Thymus (tissue), 14 donors: ENCODE results near the gene ISG20L2. TPM values are rescaled to one million over a fixed set of nuclear protein-coding genes. Genes with fewer than 3 reads are reported as not detected.
A peak's percentile ranks its signal among the peaks of the same experiment; 100 is the strongest.

Source experiments
- DNase-seq, 9 donors: peaks; one replicate each; pipeline ENCODE4 v3.0.0-alpha.2; 2013; ENCODE audit warnings: low spot score in 9 of 9, low read depth in 6 of 9, missing footprints in 1 of 9
- H3K27ac ChIP-seq, 2 donors: one replicate each; pipeline ENCODE4 v1.5.1; 2013; ENCODE audit warnings: control low read depth in 1 of 2, low read depth in 1 of 2, low read length in 1 of 2, mild to moderate bottlenecking in 1 of 2, moderate library complexity in 1 of 2
- H3K27me3 ChIP-seq, 2 donors: one replicate each; pipeline ENCODE4 v1.5.1; 2013; ENCODE audit warnings: low read length in 1 of 2; ENCODE audit not compliant: control insufficient read depth in 2 of 2, insufficient read depth in 1 of 2
- H3K36me3 ChIP-seq, 2 donors: one replicate each; pipeline ENCODE4 v1.5.1; 2013; ENCODE audit warnings: low read length in 1 of 2, mild to moderate bottlenecking in 1 of 2, moderate library complexity in 1 of 2; ENCODE audit not compliant: control insufficient read depth in 2 of 2, insufficient read depth in 2 of 2
- H3K4me1 ChIP-seq, 2 donors: one replicate each; pipeline ENCODE4 v1.5.1; 2013; ENCODE audit warnings: low read length in 2 of 2; ENCODE audit not compliant: control insufficient read depth in 2 of 2, insufficient read depth in 2 of 2
- H3K4me3 ChIP-seq, 2 donors: one replicate each; pipeline ENCODE4 v1.5.1; 2013; ENCODE audit warnings: low read length in 2 of 2, control low read depth in 1 of 2, mild to moderate bottlenecking in 1 of 2
- H3K9me3 ChIP-seq, 2 donors: one replicate each; pipeline ENCODE4 v1.5.1; 2013; ENCODE audit warnings: low read length in 1 of 2, mild to moderate bottlenecking in 1 of 2; ENCODE audit not compliant: control insufficient read depth in 2 of 2, insufficient read depth in 1 of 2
- WGBS: extraction: QIAGEN DNeasy Blood & Tissue Kit; methylation state at CpG from one replicate; pipeline ENCODE4 v1.1.7; 2013; 5-methylcytosine and 5-hydroxymethylcytosine counted together
- long read RNA-seq, 10 donors: transcript quantifications; one replicate each; lab custom pipeline, GENCODE V29; 2026
- polyA plus RNA-seq: library from polyadenylated mRNA; stranded (reverse); fragments of 200-250 nt; gene quantifications from one replicate; pipeline ENCODE4 v1.2.3, GENCODE V29; 2013
- total RNA-seq: library from RNA; stranded (reverse); fragments of 120-200 nt; gene quantifications from one replicate; pipeline ENCODE4 v1.2.4, GENCODE V29; 2013
- donor health status: healthy.

ISG20L2 gene, protein sequence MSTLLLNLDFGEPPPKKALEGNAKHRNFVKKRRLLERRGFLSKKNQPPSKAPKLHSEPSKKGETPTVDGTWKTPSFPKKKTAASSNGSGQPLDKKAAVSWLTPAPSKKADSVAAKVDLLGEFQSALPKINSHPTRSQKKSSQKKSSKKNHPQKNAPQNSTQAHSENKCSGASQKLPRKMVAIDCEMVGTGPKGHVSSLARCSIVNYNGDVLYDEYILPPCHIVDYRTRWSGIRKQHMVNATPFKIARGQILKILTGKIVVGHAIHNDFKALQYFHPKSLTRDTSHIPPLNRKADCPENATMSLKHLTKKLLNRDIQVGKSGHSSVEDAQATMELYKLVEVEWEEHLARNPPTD
- total RNA-seq (14.1 TPM), polyA plus RNA-seq (12.0 TPM)
- long read RNA-seq, donor 1, partial matches to known transcripts: 0 of 2 reads
- long read RNA-seq, donor 1, other reads (novel, unspliced or antisense): 0 of 2 reads
- long read RNA-seq, donor 2, transcript ISG20L2-201 (3 exons, 3,303 nt): major isoform, 12 of 37 reads
- long read RNA-seq, donor 2, transcript ISG20L2-202 (4 exons, 2,310 nt): minor isoform, 6 of 37 reads
- long read RNA-seq, donor 2, partial matches to known transcripts: 15 of 37 reads
- long read RNA-seq, donor 2, other reads (novel, unspliced or antisense): 0 of 37 reads
- long read RNA-seq, donor 3, transcript ISG20L2-201 (3 exons, 3,303 nt): major isoform, 23 of 32 reads
- long read RNA-seq, donor 3, partial matches to known transcripts: 5 of 32 reads
- long read RNA-seq, donor 3, other reads (novel, unspliced or antisense): 0 of 32 reads
- long read RNA-seq, donor 4, partial matches to known transcripts: 7 of 14 reads
- long read RNA-seq, donor 4, other reads (novel, unspliced or antisense): 0 of 14 reads
- long read RNA-seq, donor 5, transcript ISG20L2-201 (3 exons, 3,303 nt): major isoform, 6 of 26 reads
- long read RNA-seq, donor 5, partial matches to known transcripts: 15 of 26 reads
- long read RNA-seq, donor 5, other reads (novel, unspliced or antisense): 0 of 26 reads
- long read RNA-seq, donor 6, transcript ISG20L2-201 (3 exons, 3,303 nt): major isoform, 7 of 12 reads
- long read RNA-seq, donor 6, transcript ISG20L2-202 (4 exons, 2,310 nt): minor isoform, 5 of 12 reads
- long read RNA-seq, donor 6, partial matches to known transcripts: 0 of 12 reads
- long read RNA-seq, donor 6, other reads (novel, unspliced or antisense): 0 of 12 reads
- long read RNA-seq, donor 7, transcript ISG20L2-201 (3 exons, 3,303 nt): major isoform, 10 of 14 reads
- long read RNA-seq, donor 7, partial matches to known transcripts: 0 of 14 reads
- long read RNA-seq, donor 7, other reads (novel, unspliced or antisense): 0 of 14 reads
- long read RNA-seq, donor 8, partial matches to known transcripts: 0 of 5 reads
- long read RNA-seq, donor 8, other reads (novel, unspliced or antisense): 0 of 5 reads
- long read RNA-seq, donor 9, transcript ISG20L2-201 (3 exons, 3,303 nt): major isoform, 6 of 8 reads
- long read RNA-seq, donor 9, partial matches to known transcripts: 0 of 8 reads
- long read RNA-seq, donor 9, other reads (novel, unspliced or antisense): 0 of 8 reads
- long read RNA-seq, donor 10, transcript ISG20L2-201 (3 exons, 3,303 nt): major isoform, 7 of 11 reads
- long read RNA-seq, donor 10, partial matches to known transcripts: 0 of 11 reads
- long read RNA-seq, donor 10, other reads (novel, unspliced or antisense): 0 of 11 reads

DNA sequence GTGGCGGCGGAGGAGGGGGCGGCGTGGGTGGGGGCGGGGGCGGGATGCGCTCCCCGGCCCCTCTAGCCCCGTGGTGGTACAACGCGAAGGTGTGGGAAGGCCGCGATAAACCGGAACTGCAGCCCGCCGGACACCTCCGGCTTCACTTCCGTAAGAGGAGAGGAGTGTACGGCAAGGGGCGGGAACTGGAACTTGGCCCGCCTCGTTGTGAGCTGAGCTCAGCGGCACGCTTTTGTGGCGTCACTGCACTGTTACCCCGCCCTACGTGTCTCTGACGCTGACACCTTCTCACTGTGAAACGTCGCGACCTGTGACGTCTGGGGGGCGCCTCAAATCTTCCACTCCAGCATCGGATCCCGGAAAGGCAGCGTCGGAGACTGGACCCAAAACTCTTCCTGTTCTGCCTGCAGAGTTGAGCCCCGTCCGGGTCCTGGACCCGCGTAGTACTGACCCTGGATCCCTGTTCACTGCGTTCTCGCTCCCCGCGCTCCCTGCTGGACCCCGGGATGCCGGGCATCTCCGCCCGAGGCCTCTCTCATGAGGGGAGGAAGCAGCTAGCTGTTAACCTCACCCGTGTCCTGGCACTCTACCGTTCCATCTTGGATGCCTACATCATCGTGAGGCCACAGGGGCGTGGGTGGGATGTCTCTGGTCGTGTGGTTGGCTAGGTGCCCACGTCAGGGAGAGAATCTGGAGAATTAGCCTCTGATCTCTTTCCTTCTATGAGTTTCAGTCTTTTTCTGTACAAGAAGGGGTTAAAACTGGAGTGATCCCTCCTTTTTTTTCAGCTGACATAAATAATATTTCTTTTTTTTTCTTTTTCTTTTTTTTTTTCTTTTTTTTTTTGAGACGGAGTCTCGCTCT lies at the start of gene ISG20L2:
ISG20L2 (minus strand) TSS at position 168 of the 864 bp plus-strand sequence. CDS start 1,114 bp downstream, outside the sequence.
- DNase-seq: peak; percentile 77 to 96 (median 88)
- WGBS: 4% methylated on average over 57 of the region's 57 CpGs
- H3K36me3 ChIP-seq: peaks cover 18 to 26% of the 10 kb centered on the region in 2 donors
- H3K4me3 ChIP-seq: peak within 1 kb of the TSS; percentile 76 to 99
- H3K9me3 ChIP-seq: no peaks in the 10 kb centered on the region
- H3K4me1 ChIP-seq: peaks cover 33 to 47% of the 10 kb centered on the region in 2 donors
- peak within 1 kb of the TSS; percentile 93 to 97 for H3K27ac ChIP-seq
- no peaks in the 10 kb centered on the region for H3K27me3 ChIP-seq

DNA sequence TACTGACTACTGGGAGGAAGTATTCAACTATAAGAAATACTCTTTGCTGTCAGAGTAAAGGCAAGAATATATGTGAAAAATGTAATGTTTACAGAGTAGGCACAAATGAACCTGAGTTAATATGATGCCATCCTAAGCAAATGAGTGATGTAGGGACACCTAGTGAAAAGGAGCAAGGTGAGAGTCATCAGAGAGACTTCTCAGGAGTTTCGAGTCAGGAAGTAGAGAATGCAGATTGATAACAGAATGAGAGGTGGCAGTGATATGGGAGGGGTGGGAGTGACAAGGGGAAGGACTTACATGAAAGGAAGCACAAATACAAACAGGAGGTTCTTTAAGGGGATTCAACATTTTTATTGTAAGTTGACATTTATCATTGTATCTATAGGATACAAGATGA lies 49.0 kb upstream of the ISG20L2 start:
- Histone ChIP-seq H3K4me1 (peaks cover 0 to 3% of the 10 kb centered on the region in 2 donors), H3K27me3 (no peaks in the 10 kb centered on the region), H3K9me3 (no peaks in the 10 kb centered on the region), H3K4me3 (no peak overlapping the region), H3K27ac (no peak overlapping the region), H3K36me3 (peaks cover 10 to 13% of the 10 kb centered on the region in 2 donors)
- no peak for DNase-seq
- WGBS: 85% methylated on average over 1 of the region's 1 CpG

DNA sequence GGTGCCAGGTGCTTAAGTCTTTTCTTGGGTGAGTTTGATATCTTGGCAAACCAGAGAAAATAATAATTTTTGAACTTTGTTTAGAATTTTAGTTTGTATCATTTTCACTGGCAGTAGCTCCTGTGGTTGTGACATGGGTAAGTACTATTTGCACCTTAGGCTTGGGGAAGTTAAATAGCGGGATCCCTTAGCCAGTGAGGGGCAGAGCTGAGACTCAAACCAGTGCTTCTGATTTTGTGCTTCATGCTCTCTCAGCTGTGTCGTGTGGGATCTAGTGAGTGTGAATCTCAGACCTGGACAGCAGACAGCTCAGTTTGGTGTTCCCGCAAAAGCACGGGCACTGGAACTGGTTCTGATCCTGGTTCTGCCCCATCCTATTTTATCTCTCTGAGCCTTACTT lies 48.4 kb upstream of the ISG20L2 start:
- no peak overlapping the region for H3K27ac ChIP-seq

DNA sequence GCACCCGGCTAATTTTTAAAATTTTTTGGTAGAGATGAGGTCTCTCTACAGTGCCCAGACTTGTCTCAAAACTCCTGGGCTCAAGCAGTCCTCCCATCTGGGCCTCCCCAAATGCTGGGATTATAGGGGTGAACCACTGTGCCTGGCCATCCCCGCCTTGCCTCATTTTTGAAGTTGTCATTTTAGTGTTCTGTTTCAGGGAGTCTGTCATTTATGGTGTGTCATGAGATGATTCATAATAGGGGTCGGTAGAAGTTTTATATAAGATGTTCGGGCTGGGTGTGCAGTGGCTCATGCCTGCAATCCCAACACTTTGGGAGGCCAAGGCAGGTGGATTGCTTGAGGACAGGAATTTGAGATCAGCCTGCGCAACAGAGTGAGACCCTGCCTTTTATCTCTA lies 47.2 kb upstream of the ISG20L2 start:
- no peak for DNase-seq
- H3K27ac ChIP-seq: no peak overlapping the region
- no peaks in the 10 kb centered on the region for H3K27me3 ChIP-seq
- H3K4me1 ChIP-seq: peaks cover 0 to 9% of the 10 kb centered on the region in 2 donors
- H3K36me3 ChIP-seq: peaks cover 5 to 16% of the 10 kb centered on the region in 2 donors
- WGBS: 95% methylated on average over 5 of the region's 5 CpGs
- no peaks in the 10 kb centered on the region for H3K9me3 ChIP-seq
- H3K4me3 ChIP-seq: no peak overlapping the region

More for the DNA sequence above, 48.4 kb upstream of the ISG20L2 start:
- WGBS: 90% methylated on average over 4 of the region's 4 CpGs
- no peaks in the 10 kb centered on the region for H3K9me3 ChIP-seq
- peaks cover 0 to 3% of the 10 kb centered on the region in 2 donors for H3K4me1 ChIP-seq
- peaks cover 10 to 12% of the 10 kb centered on the region in 2 donors for H3K36me3 ChIP-seq
- no peak overlapping the region for H3K4me3 ChIP-seq
- no peaks in the 10 kb centered on the region for H3K27me3 ChIP-seq
- no peak for DNase-seq

DNA sequence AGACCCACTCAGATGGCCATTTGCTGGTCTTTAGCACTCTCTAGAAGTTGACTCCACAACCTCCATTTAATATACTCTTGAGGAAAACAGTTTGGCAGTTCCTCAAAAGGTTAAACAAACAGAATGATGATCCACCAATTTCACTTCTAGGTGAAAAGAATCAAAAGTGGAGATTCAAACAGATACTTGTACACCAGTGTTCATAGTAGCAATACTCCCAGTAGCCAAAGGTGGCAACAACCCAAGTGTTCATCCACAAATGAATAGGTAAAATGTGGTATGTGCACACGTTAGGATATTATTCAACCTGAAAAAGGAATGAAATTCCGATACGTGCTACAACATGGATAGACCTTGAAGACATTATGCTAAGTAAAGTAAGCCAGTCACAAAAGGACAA lies 45.0 kb upstream of the ISG20L2 start:
- 92% methylated on average over 3 of the region's 3 CpGs for WGBS
- no peak overlapping the region for H3K27ac ChIP-seq
- no peak for DNase-seq
- H3K36me3 ChIP-seq: peaks cover 5 to 24% of the 10 kb centered on the region in 2 donors
- H3K4me3 ChIP-seq: no peak overlapping the region
- H3K27me3 ChIP-seq: no peaks in the 10 kb centered on the region
- H3K4me1 ChIP-seq: peaks cover 5 to 16% of the 10 kb centered on the region in 2 donors
- no peaks in the 10 kb centered on the region for H3K9me3 ChIP-seq

DNA sequence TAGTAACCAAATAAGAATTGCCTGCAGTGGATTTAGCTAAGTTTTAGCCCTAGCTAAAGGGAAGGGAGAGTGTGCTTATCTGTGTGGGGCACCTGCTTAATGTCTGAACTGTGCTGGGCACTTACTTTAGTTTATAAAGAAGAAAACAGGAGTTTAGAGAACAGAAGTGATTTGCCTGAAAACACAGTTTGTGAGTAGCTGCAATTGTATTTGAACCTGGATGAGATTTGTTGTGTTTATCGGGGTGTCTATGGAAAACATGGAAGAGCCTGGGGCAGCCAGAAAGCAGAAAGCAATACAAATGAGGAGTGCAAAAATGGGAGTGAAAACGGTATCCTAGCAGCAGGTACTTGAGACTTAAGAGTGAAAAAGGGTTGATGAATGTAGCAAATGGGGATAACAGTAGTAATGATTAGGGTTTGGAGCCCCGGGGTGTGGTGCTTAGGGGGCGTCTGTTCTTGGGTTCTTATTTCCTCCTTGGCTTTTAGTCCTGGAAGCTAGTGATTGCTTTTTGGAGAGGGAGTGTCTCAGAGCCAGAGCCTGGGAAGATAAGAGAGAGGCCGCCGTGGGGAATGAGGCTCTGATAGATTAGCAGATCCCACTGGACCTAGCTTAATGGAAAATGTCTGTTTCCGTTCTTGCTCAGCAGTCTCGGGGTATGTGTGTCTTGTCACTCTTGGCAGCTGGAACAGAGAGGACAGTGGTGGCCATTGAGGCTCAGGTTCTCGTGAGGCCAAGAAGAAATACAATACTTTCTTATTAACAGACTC lies 44.3 kb upstream of the ISG20L2 start:
- DNase-seq: no peak
- H3K27me3 ChIP-seq: no peaks in the 10 kb centered on the region
- H3K36me3 ChIP-seq: peaks cover 5 to 24% of the 10 kb centered on the region in 2 donors
- no peaks in the 10 kb centered on the region for H3K9me3 ChIP-seq
- H3K27ac ChIP-seq: no peak overlapping the region
- H3K4me3 ChIP-seq: no peak overlapping the region
- 96% methylated on average over 9 of the region's 9 CpGs for WGBS
- peaks cover 11 to 22% of the 10 kb centered on the region in 2 donors for H3K4me1 ChIP-seq

DNA sequence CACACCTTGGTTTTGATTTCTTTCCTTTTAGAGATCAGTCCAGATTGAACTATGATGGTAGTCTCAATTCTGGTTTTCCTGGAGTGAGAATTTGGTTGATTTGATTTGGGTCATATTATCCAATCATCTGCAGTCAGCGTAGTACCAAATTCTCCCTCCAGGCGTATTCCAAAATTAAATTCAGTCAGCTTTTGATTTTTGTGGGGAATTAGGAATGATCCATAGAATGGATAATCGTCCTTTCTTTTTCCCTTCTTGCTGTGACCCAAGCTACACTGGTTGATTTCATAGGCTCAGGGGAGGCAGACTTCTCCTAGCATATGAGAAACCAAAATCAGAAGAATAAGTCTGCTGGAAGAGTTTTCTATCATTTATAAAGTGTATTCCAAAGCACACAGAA lies 43.7 kb upstream of the ISG20L2 start:
- no peak for DNase-seq
- H3K27ac ChIP-seq: no peak overlapping the region
- 97% methylated on average over 3 of the region's 3 CpGs for WGBS
- peaks cover 5 to 24% of the 10 kb centered on the region in 2 donors for H3K36me3 ChIP-seq
- no peaks in the 10 kb centered on the region for H3K27me3 ChIP-seq
- no peak overlapping the region for H3K4me3 ChIP-seq
- H3K9me3 ChIP-seq: no peaks in the 10 kb centered on the region
- H3K4me1 ChIP-seq: peaks cover 11 to 22% of the 10 kb centered on the region in 2 donors
